ENCODE measurements around the gene CYP46A1. TPM values are rescaled to one million over a fixed set of nuclear protein-coding genes. Genes with fewer than 3 reads are reported as not detected.
A peak's percentile ranks its signal among the peaks of the same experiment; 100 is the strongest.

Gene CYP46A1
- total and polyA plus RNA-seq, 4 donors: 0.33 to 2.5 (median 1.4) TPM

DNA sequence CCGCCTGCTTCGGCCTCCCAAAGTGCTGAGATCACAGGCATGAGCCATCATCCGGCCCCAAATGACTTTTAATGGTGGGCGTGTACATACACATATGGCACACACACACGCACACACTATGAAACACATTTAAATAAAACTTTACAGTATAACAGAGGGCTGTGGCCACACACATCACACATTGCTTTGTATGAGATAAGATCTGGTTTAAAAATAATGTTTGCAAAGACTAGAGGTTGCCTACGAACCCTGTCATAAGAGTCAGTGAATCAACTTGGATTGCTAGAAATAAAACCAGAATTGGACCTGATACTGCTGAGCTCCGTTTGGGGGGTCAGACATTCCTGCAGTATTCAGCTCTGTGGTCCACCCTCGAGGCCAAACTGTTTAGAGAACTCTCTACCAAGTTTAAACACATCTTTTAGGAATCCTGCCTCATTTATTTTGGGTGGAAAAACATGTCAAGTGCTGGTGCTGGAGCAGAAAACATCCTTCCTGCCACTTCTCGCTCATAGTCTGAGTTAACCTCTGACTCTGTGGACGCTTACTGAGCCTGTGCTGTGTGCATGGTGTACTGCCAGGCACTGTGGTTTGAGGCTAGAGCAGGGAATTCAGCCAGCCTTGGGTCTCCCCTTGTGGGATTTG lies 61.3 kb downstream of the CYP46A1 start:
- DNase-seq (peak; percentile 32 to 47 (median 37)), ATAC-seq (ENCODE audit: insufficient read depth, low FRiP score) (no peak)
- WGBS, 2 donors: 48 to 54% methylated on average over 10 of the region's 10 CpGs
- no peaks in the 10 kb centered on the region for H3K27me3 ChIP-seq (ENCODE audit: control insufficient read depth in 3 of 3, insufficient read depth in 3 of 3, low read length in 2 of 3)
- no peak overlapping the region for H3K9ac ChIP-seq (ENCODE audit: insufficient read depth in 1 of 2, low read length in 2 of 2)
- peak overlapping the region; percentile 39 to 73 for H3K27ac ChIP-seq (ENCODE audit: low read depth in 1 of 2, low read length in 1 of 2)
- no peak overlapping the region for H3K4me3 ChIP-seq
- H3K9me3 ChIP-seq (ENCODE audit: control insufficient read depth in 4 of 4, insufficient read depth in 3 of 4, low read length in 3 of 4): no peaks in the 10 kb centered on the region
- H3K4me1 ChIP-seq (ENCODE audit: control insufficient read depth in 5 of 5, insufficient read depth in 5 of 5, low read length in 5 of 5): peaks cover 7 to 27% (median 14%) of the 10 kb centered on the region in 5 donors
- no peak for TF ChIP-seq CTCF (IDR thresholded peaks at IDR 0.05; ENCODE audit: control extremely low read depth, extremely low read depth)
- H3K36me3 ChIP-seq (ENCODE audit: control insufficient read depth in 4 of 4, insufficient read depth in 4 of 4, low read length in 4 of 4): peaks cover 0 to 2% (median 0%) of the 10 kb centered on the region in 4 donors

DNA sequence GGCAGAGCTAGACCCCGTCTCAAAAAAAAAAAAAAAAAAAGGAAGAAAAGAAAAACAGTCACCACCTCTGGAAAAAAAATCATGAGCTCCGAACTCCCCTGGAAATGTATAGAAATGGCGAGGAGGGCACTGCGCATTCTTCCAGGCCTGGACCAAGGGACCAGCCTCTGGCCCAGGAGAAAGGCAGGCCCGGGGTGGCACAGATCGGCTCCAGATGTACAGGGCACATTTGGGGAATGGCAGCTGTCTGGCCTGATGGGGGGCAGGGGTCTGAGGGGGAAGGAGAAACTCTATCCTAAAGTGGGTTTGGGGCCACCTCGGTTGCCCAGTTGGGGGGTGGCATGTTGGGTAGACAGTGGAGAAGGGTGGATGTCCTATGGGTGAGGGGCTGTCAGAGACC lies 63.1 kb downstream of the CYP46A1 start:
- no peak overlapping the region for H3K9ac ChIP-seq (ENCODE audit: insufficient read depth in 1 of 2, low read length in 2 of 2)
- DNase-seq: no peak
- no peak for TF ChIP-seq CTCF (IDR thresholded peaks at IDR 0.05; ENCODE audit: control extremely low read depth, extremely low read depth)
- no peaks in the 10 kb centered on the region for H3K9me3 ChIP-seq (ENCODE audit: control insufficient read depth in 4 of 4, insufficient read depth in 3 of 4, low read length in 3 of 4)
- H3K27me3 ChIP-seq (ENCODE audit: control insufficient read depth in 3 of 3, insufficient read depth in 3 of 3, low read length in 2 of 3): peaks cover 0 to 4% (median 0%) of the 10 kb centered on the region in 3 donors
- H3K4me3 ChIP-seq: no peak overlapping the region
- WGBS, 2 donors: 64 to 76% methylated on average over 6 to 7 of the region's 7 CpGs
- peak overlapping the region; percentile 59 to 81 for H3K27ac ChIP-seq (ENCODE audit: low read depth in 1 of 2, low read length in 1 of 2)
- H3K4me1 ChIP-seq (ENCODE audit: control insufficient read depth in 5 of 5, insufficient read depth in 5 of 5, low read length in 5 of 5): peaks cover 13 to 35% (median 14%) of the 10 kb centered on the region in 5 donors
- ATAC-seq (ENCODE audit: insufficient read depth, low FRiP score): no peak
- H3K36me3 ChIP-seq (ENCODE audit: control insufficient read depth in 4 of 4, insufficient read depth in 4 of 4, low read length in 4 of 4): peaks cover 0 to 2% (median 0%) of the 10 kb centered on the region in 4 donors

DNA sequence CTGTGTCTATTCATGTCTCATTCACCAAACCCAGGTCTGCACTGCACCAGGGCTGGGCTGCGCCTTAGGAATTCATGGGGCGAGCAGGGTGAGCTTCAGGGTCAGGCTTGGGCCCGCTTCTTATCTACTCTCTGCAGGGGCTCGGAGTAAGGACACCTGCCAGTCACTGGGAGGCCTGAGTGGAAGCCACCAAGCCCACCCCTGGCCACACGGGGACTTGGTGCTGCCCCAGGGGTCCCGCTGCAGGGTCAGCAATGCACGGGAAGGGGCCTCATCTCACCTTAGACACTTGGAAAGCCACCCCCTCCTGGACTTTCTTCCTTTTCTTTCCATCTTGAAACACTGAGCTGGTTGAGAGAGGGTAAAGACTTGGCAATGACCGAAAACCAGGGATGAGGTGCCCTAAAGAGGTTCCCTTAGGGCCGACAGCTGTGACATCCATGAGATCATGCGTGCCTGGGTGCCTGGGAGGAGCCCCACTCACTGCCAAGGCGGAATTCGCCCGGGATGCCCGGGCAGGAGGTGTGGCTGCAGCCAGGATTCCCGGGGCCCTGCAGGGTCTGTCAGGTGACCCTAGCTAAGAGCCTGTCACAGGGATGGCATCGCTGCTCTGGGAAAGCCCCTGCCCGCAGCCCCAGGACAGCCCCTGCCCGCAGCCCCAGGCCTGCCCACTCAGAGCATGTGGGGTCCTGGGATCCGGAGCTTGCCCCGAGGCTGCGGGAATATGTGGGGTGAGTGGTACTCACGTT lies 63.7 kb downstream of the CYP46A1 start:
- Histone ChIP-seq H3K36me3 (ENCODE audit: control insufficient read depth in 4 of 4, insufficient read depth in 4 of 4, low read length in 4 of 4) (peaks cover 0 to 2% (median 0%) of the 10 kb centered on the region in 4 donors), H3K9me3 (ENCODE audit: control insufficient read depth in 4 of 4, insufficient read depth in 3 of 4, low read length in 3 of 4) (no peaks in the 10 kb centered on the region), H3K27ac (ENCODE audit: low read depth in 1 of 2, low read length in 1 of 2) (peak overlapping the region; percentile 59 to 81), H3K4me1 (ENCODE audit: control insufficient read depth in 5 of 5, insufficient read depth in 5 of 5, low read length in 5 of 5) (peaks cover 14 to 41% (median 17%) of the 10 kb centered on the region in 5 donors), H3K4me3 (no peak overlapping the region), H3K9ac (ENCODE audit: insufficient read depth in 1 of 2, low read length in 2 of 2) (no peak overlapping the region), H3K27me3 (ENCODE audit: control insufficient read depth in 3 of 3, insufficient read depth in 3 of 3, low read length in 2 of 3) (peaks cover 0 to 4% (median 0%) of the 10 kb centered on the region in 3 donors)
- DNase-seq (no peak), ATAC-seq (ENCODE audit: insufficient read depth, low FRiP score) (no peak)
- no peak for TF ChIP-seq CTCF (IDR thresholded peaks at IDR 0.05; ENCODE audit: control extremely low read depth, extremely low read depth)
- 85 to 91% methylated on average over 22 of the region's 22 CpGs for WGBS, 2 donors

All from lung (tissue), 12 donors.